Calu3 (cell line): Measurements from ENCODE around the gene ARMCX6. TPM values are rescaled to one million over a fixed set of nuclear protein-coding genes. Genes with fewer than 3 reads are reported as not detected.

Experiments
- Bru-seq: library from RNA; stranded (reverse); fragments of 400-500 nt; gene quantifications from one replicate; lab custom pipeline; 2021; lab: Mats Ljungman, UMichigan
- BruChase-seq, 2 experiments: library from RNA; stranded (reverse); fragments of 400-500 nt; gene quantifications; one replicate each; lab custom pipeline; 2021; lab: Mats Ljungman, UMichigan
- BruUV-seq: library from RNA; stranded (reverse); fragments of 400-500 nt; replicated peaks from 2 replicates; lab custom pipeline; 2021; lab: Mats Ljungman, UMichigan
- CTCF ChIA-PET: fragments of 300-600 bp; sonication (Branson Sonifier 250); formaldehyde crosslinking; loops from one replicate; lab custom pipeline; 2022; ENCODE audit warnings: antibody characterized with exemption; lab: Charles Lee
- DNase-seq: peaks from one replicate; pipeline ENCODE4 v3.0.0; 2022
- H3K27ac Mint-ChIP-seq: one replicate; pipeline ENCODE4 v1.8.0; 2022; ENCODE audit warnings: mixed read lengths; ENCODE audit not compliant: unreplicated experiment
- H3K27me3 Mint-ChIP-seq: one replicate; pipeline ENCODE4 v1.8.0; 2022; ENCODE audit warnings: mixed read lengths; ENCODE audit not compliant: unreplicated experiment
- H3K36me3 Mint-ChIP-seq: one replicate; pipeline ENCODE4 v1.8.0; 2022; ENCODE audit warnings: mild to moderate bottlenecking, moderate library complexity, mixed read lengths; ENCODE audit not compliant: insufficient read depth, unreplicated experiment
- H3K4me1 Mint-ChIP-seq: one replicate; pipeline ENCODE4 v1.8.0; 2022; ENCODE audit warnings: mild to moderate bottlenecking, low read depth, mixed read lengths; ENCODE audit not compliant: unreplicated experiment
- H3K4me3 Mint-ChIP-seq: one replicate; pipeline ENCODE4 v1.8.0; 2022; ENCODE audit warnings: mild to moderate bottlenecking, low read depth, moderate library complexity, mixed read lengths; ENCODE audit not compliant: unreplicated experiment
- H3K9me3 Mint-ChIP-seq: one replicate; pipeline ENCODE4 v1.8.0; 2022; ENCODE audit warnings: low read depth, mixed read lengths; ENCODE audit not compliant: unreplicated experiment
- intact Hi-C: fragments of 100-400 bp; cut with micrococcal nuclease; formaldehyde crosslinking; loops from one replicate; pipeline ENCODE4 v1.10.0; 2022; ENCODE audit not compliant: unreplicated experiment
- long read RNA-seq: library from polyadenylated mRNA; stranded (forward); transcript quantifications from one replicate; pipeline ENCODE4 v2.0.0, GENCODE V29; 2022
- total RNA-seq: library from RNA; stranded (reverse); gene quantifications from 2 replicates; pipeline ENCODE4 v1.2.3, GENCODE V29; 2022
- TF ChIP-seq, protein P1 (sequence below): fragments of 200-600 bp; IDR thresholded peaks from one replicate; pipeline ENCODE4 v1.8.0; 2022; ENCODE audit warnings: antibody characterized with exemption; ENCODE audit not compliant: unreplicated experiment

The ARMCX6 gene
- 30.4 and 35.0 TPM in 2 replicates for total RNA-seq
- percentile 49 among the genes with signal in this experiment for Bru-seq, nascent RNA
- BruChase-seq, experiment 1, labeled RNA remaining after a 6-hour chase: percentile 61 among the genes with signal in this experiment
- percentile 84 among the genes with signal in this experiment for BruChase-seq, experiment 2, labeled RNA remaining after a 2-hour chase
- long read RNA-seq, transcript ARMCX6-204 (2 exons, 753 nt): major isoform, 5 of 24 reads
- long read RNA-seq, transcript ARMCX6-206 (4 exons, 846 nt): major isoform, 5 of 24 reads
- long read RNA-seq, transcript ARMCX6-201 (3 exons, 1,846 nt): major isoform, 5 of 24 reads
- long read RNA-seq, partial matches to known transcripts: 1 of 24 reads
- long read RNA-seq, other reads (novel, unspliced or antisense): 5 of 24 reads

DNA sequence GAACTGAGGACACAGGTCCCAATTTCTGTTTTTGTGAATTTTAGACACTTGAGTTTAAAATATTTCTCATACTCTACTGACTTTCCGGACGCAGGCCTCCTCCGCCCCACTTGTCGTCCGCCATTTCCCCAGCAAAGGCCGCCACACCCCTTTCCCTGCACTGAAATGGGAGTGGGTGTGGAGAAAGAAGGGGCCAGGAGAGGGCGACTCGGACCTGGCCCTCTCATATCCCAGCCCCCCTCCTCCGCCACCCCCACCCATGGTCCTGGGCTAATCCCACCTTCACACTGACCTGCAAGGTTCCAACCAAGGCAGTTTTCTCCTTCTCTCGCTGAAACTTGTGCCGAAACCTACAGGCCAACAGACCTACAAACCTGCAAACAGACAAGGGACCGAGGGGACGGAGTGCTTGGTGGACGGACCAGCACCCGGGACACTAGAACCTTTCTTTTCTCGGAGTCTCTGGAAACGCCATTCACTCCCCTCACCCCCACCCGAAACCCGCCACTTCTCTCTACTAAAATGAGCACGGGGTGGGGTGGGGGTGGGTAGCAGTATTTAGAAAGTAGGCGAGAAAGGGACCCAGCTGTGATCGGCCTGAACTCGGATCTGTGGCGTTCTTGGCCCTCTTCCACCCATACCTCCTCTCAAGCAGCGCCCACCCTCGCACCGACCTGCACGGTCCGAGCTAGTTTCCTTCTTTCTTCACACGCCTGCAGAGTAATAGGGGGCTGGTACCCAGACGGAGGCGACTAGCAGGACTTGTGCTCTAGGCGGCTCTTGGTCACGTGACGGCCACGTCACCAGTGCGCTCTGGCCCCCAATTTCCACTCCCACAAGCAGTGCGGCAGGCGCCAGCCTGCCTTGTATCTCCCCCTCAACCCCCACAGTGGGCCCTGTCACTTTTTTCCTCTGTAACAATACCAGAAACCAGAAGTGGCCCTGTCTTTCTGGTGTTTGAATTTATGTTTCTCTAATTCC is at the start of gene ARMCX6:
Gene ARMCX6 (minus strand): TSS at position 790 of the 981 bp plus-strand sequence. CDS start 1,380 bp downstream, outside the sequence.
- peak; percentile 59 for DNase-seq
- no TSS peak for BruUV-seq
- Mint-ChIP-seq H3K4me3 (peak within 1 kb of the TSS; percentile 76), H3K36me3 (peaks cover 16% of the 10 kb centered on the region), H3K4me1 (no peaks in the 10 kb centered on the region), H3K27me3 (no peaks in the 10 kb centered on the region), H3K9me3 (no peaks in the 10 kb centered on the region), H3K27ac (peak within 1 kb of the TSS; percentile 65)
- intact Hi-C loops: no loop called here
- TF ChIP-seq, protein P1, sequence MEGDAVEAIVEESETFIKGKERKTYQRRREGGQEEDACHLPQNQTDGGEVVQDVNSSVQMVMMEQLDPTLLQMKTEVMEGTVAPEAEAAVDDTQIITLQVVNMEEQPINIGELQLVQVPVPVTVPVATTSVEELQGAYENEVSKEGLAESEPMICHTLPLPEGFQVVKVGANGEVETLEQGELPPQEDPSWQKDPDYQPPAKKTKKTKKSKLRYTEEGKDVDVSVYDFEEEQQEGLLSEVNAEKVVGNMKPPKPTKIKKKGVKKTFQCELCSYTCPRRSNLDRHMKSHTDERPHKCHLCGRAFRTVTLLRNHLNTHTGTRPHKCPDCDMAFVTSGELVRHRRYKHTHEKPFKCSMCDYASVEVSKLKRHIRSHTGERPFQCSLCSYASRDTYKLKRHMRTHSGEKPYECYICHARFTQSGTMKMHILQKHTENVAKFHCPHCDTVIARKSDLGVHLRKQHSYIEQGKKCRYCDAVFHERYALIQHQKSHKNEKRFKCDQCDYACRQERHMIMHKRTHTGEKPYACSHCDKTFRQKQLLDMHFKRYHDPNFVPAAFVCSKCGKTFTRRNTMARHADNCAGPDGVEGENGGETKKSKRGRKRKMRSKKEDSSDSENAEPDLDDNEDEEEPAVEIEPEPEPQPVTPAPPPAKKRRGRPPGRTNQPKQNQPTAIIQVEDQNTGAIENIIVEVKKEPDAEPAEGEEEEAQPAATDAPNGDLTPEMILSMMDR: no peak
- CTCF ChIA-PET: no interaction called here

DNA sequence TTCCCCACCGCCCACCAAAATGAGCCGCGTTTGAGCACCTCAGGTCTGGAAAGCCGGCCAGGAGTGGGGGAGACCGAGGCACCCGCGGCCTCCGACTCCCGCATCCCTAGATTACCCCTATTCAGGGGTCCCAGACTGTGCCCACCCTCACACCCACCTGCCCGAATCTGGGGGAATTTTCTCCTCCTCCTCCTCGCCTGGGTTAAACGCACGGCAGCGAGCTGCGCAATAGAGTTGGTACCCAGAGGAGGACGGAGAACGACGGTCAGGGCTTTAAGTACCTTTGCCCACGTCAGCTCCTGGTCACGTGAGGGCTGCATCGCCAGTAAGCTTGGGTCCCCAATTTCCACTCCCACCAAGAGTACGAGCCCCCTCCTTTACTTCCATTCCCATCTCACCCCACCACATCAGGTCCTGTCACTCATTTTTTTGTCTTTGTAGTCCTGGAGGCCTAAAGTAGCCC is 41.8 kb upstream of the ARMCX6 start, which contains the start of gene ARMCX2:
Gene ARMCX2 (minus strand): TSS at position 250 of the 463 bp plus-strand sequence. CDS start 2,262 bp downstream, outside the sequence.
- TF ChIP-seq, protein P1: no peak
- no peak for DNase-seq
- Mint-ChIP-seq H3K36me3 (no peaks in the 10 kb centered on the region), H3K4me1 (no peaks in the 10 kb centered on the region), H3K27ac (no peak within 1 kb of the TSS), H3K27me3 (peaks cover 54% of the 10 kb centered on the region), H3K9me3 (no peaks in the 10 kb centered on the region), H3K4me3 (no peak within 1 kb of the TSS)
- CTCF ChIA-PET: no interaction called here
- intact Hi-C loops: no loop called here
- no TSS peak for BruUV-seq

- BruUV-seq: no TSS peak
- DNase-seq: no peak
- Mint-ChIP-seq H3K9me3 (no peaks in the 10 kb centered on the region), H3K36me3 (no peaks in the 10 kb centered on the region), H3K27ac (no peak overlapping the region), H3K27me3 (peaks cover 46% of the 10 kb centered on the region), H3K4me1 (no peaks in the 10 kb centered on the region), H3K4me3 (no peak overlapping the region)
- CTCF ChIA-PET: no interaction called here
- TF ChIP-seq, protein P1: no peak
- intact Hi-C loops: no loop called here
Observed at GRCh38 chrX:101658661-101659491, 41.1 kb upstream of the ARMCX6 start.

DNA sequence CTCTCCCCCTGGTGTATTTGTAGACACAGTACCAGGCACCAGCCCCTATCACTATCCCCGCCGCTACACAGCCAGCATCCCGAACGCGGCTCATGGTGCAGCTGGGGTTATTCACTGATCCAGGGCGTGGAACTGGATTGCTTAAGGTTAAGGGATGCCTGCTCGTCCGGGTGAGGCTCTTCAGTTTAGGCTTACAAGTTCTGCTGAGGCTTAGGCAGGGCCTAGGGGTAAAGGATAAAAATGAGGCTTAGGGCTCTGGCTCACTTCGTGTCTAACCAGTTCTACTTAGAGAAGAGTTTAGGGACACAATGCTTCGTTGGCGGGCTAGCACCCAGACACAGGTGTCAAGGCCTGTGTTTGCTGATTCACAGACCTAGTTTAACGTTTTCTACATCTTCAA is 39.7 kb upstream of the ARMCX6 start:
- Mint-ChIP-seq H3K9me3 (no peaks in the 10 kb centered on the region), H3K27ac (no peak overlapping the region), H3K4me1 (no peaks in the 10 kb centered on the region), H3K4me3 (no peak overlapping the region), H3K36me3 (no peaks in the 10 kb centered on the region), H3K27me3 (peaks cover 32% of the 10 kb centered on the region)
- TF ChIP-seq, protein P1: no peak
- intact Hi-C loops: no loop called here
- no TSS peak for BruUV-seq
- CTCF ChIA-PET: no interaction called here
- DNase-seq: no peak
